ENCODE measurements around the gene ZSCAN2. TPM values are rescaled to one million over a fixed set of nuclear protein-coding genes. Genes with fewer than 3 reads are reported as not detected.

The ZSCAN2 gene
- total RNA-seq, 4 donors from 2014 or later, result 1.1 to 55.9 (median 8.1) TPM

- no peaks in the 10 kb centered on the region for H3K9me3 ChIP-seq
- in situ Hi-C loops (cut with MboI; ENCODE audit: low pct_ligation_motif_present in 1 of 4, low pct_unique_long_range_greater_than_20kb in 1 of 4, low sequenced_read_pairs in 3 of 4), result no loop called here
- WGBS, 2 donors (ENCODE audit: low coverage in 1 of 2), result 91 to 100% methylated on average over 1 to 7 of the region's 7 CpGs
These were observed 10.8 kb downstream of the ZSCAN2 start for GRCh38 chr15:84611631-84612030.

GRCh38 chr15:84616235-84616634 lies 15.4 kb downstream of the ZSCAN2 start:
- Histone ChIP-seq H3K36me3 (peaks cover 0 to 13% (median 4%) of the 10 kb centered on the region in 4 donors), H3K27me3 (no peaks in the 10 kb centered on the region), H3K9me3 (peaks cover 5 to 10% of the 10 kb centered on the region in 2 donors), H3K4me1 (no peaks in the 10 kb centered on the region), H3K4me3 (no peak overlapping the region), H3K27ac (peak overlapping the region in 1 of 4 donors; percentile 2)
- in situ Hi-C loops (cut with MboI; ENCODE audit: low pct_ligation_motif_present in 1 of 4, low pct_unique_long_range_greater_than_20kb in 1 of 4, low sequenced_read_pairs in 3 of 4), result no loop called here
- DNase-seq, result no peak
- TF ChIP-seq CTCF (IDR thresholded peaks at IDR 0.05) (no peak), POLR2A (IDR thresholded peaks at IDR 0.05) (no peak), POLR2AphosphoS5 (IDR thresholded peaks at IDR 0.05) (no peak), EP300 (IDR thresholded peaks at IDR 0.05; ENCODE audit: low read depth) (no peak)
- intact Hi-C loops (cut with DNase I; ENCODE audit: low total_unique reads), result no loop called here
- WGBS, 2 donors (ENCODE audit: low coverage in 1 of 2), result 84 to 89% methylated on average over 3 of the region's 3 CpGs

More at GRCh38 chr15:84611631-84612030, 10.8 kb downstream of the ZSCAN2 start:
- Histone ChIP-seq H3K4me3 (no peak overlapping the region), H3K27me3 (no peaks in the 10 kb centered on the region), H3K36me3 (no peaks in the 10 kb centered on the region), H3K4me1 (peaks cover 0 to 11% (median 4%) of the 10 kb centered on the region in 4 donors), H3K27ac (no peak overlapping the region)
- DNase-seq, result no peak
- intact Hi-C loops (cut with DNase I; ENCODE audit: low total_unique reads), result no loop called here
- TF ChIP-seq CTCF (IDR thresholded peaks at IDR 0.05), result no peak
- no peak for TF ChIP-seq POLR2AphosphoS5 (IDR thresholded peaks at IDR 0.05)
- no peak for TF ChIP-seq EP300 (IDR thresholded peaks at IDR 0.05; ENCODE audit: low read depth)
- TF ChIP-seq POLR2A (IDR thresholded peaks at IDR 0.05), result no peak

GRCh38 chr15:84620626-84621025 lies 19.8 kb downstream of the ZSCAN2 start:
- Histone ChIP-seq H3K4me3 (no peak overlapping the region), H3K27ac (no peak overlapping the region), H3K27me3 (no peaks in the 10 kb centered on the region), H3K4me1 (no peaks in the 10 kb centered on the region), H3K9me3 (peaks cover 15 to 25% of the 10 kb centered on the region in 2 donors), H3K36me3 (peaks cover 0 to 35% (median 8%) of the 10 kb centered on the region in 4 donors)
- TF ChIP-seq EP300 (IDR thresholded peaks at IDR 0.05; ENCODE audit: low read depth) (no peak), POLR2AphosphoS5 (IDR thresholded peaks at IDR 0.05) (no peak), POLR2A (IDR thresholded peaks at IDR 0.05) (no peak), CTCF (IDR thresholded peaks at IDR 0.05) (no peak)
- intact Hi-C loops (cut with DNase I; ENCODE audit: low total_unique reads), result no loop called here
- DNase-seq, result no peak
- in situ Hi-C loops (cut with MboI; ENCODE audit: low pct_ligation_motif_present in 1 of 4, low pct_unique_long_range_greater_than_20kb in 1 of 4, low sequenced_read_pairs in 3 of 4), result no loop called here
- 95 to 96% methylated on average over 4 to 8 of the region's 8 CpGs for WGBS, 2 donors (ENCODE audit: low coverage in 1 of 2)

DNA sequence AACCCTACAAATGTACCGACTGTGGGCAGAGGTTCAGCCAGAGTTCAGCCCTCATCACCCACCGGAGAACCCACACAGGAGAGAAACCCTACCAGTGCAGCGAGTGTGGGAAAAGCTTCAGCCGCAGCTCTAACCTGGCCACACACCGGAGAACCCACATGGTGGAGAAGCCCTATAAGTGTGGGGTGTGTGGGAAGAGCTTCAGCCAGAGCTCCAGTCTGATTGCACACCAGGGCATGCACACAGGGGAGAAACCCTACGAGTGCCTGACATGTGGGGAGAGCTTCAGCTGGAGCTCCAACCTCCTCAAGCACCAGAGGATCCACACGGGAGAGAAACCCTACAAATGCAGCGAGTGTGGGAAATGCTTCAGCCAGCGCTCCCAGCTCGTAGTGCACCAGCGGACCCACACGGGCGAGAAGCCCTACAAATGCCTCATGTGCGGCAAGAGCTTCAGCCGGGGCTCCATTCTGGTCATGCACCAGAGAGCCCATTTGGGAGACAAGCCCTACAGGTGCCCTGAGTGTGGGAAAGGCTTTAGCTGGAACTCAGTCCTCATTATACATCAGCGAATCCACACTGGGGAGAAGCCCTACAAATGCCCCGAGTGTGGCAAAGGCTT lies 20.7 kb downstream of the ZSCAN2 start:
- 98% methylated on average over 17 of the region's 17 CpGs; no CpG with 5 or more reads in 1 of the 2 donors for WGBS, 2 donors (ENCODE audit: low coverage in 1 of 2)
- H3K4me3 ChIP-seq, result no peak overlapping the region
- peaks cover 0 to 35% (median 8%) of the 10 kb centered on the region in 4 donors for H3K36me3 ChIP-seq
- H3K4me1 ChIP-seq, result no peaks in the 10 kb centered on the region
- intact Hi-C loops (cut with DNase I; ENCODE audit: low total_unique reads), result no loop called here
- no peaks in the 10 kb centered on the region for H3K27me3 ChIP-seq
- TF ChIP-seq EP300 (IDR thresholded peaks at IDR 0.05; ENCODE audit: low read depth) (no peak), POLR2AphosphoS5 (IDR thresholded peaks at IDR 0.05) (no peak), CTCF (IDR thresholded peaks at IDR 0.05) (no peak), POLR2A (IDR thresholded peaks at IDR 0.05) (no peak)
- H3K27ac ChIP-seq, result no peak overlapping the region
- no peak for DNase-seq
- in situ Hi-C loops (cut with MboI; ENCODE audit: low pct_ligation_motif_present in 1 of 4, low pct_unique_long_range_greater_than_20kb in 1 of 4, low sequenced_read_pairs in 3 of 4), result no loop called here
- H3K9me3 ChIP-seq, result peaks cover 15 to 25% of the 10 kb centered on the region in 2 donors
